Stimulated activated CD4-positive, alpha-beta T cell treated with anti-CD3 and anti-CD28 coated beads, Interleukin-4, amount 100 ng/mL, for 4 hours (primary cell): ENCODE results near the gene EEIG2.

Experiments
- DNase-seq, 2 experiments: peaks; one replicate each; pipeline ENCODE4 v3.0.0-alpha.2; 2020

Gene EEIG2

GRCh38 chr1:108585313-108585712, 25.4 kb downstream of the EEIG2 start:
- no peak for DNase-seq

GRCh38 chr1:108590441-108590840, 30.5 kb downstream of the EEIG2 start:
- DNase-seq = no peak

- no peak for DNase-seq
Observed at GRCh38 chr1:108590957-108591356, 31.1 kb downstream of the EEIG2 start.

- DNase-seq = no peak
Observed at GRCh38 chr1:108591466-108591865, 31.6 kb downstream of the EEIG2 start.

GRCh38 chr1:108592030-108592759, 32.3 kb downstream of the EEIG2 start:
- no peak for DNase-seq

GRCh38 chr1:108593448-108593847, 33.5 kb downstream of the EEIG2 start:
- DNase-seq = no peak

DNA sequence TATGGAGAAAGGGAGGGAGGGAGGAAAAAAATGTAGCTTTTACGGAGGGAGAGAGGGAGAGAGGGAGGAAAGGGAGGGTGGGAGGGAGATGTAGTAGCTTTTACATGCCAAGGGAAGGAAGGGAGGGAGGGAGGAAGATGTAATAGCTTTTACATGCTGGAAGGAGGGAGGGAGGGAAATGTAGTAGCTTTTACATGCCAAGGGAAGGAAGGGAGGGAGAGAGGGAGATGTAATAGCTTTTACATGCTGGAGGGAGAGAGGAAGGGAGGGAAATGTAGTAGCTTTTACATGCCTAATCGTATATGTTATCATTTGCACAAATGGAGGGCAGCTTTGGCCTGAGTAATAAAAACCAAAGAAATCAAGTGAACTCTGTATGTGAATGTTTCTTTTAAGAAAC, 35.6 kb downstream of the EEIG2 start:
- no peak for DNase-seq

DNA sequence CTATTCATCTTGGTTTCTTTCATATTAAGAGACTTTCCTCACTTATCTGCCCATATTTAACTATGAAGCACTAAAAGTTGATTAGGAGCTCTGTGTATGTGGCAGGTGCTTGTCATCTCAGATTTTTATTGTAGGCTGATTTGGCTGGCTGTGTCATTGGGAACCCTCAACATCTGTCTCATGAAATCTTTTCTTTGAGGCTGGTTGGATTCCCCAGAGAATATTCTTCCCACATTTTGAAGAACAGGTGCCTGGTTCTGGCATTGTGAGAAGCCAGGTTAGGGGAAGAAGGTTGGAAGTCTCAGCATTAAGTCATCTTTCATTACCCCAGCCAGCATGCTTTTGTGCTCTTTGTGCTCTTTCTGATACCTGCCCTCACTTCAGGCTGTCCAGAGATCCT, 37.1 kb downstream of the EEIG2 start:
- DNase-seq = no peak

DNA sequence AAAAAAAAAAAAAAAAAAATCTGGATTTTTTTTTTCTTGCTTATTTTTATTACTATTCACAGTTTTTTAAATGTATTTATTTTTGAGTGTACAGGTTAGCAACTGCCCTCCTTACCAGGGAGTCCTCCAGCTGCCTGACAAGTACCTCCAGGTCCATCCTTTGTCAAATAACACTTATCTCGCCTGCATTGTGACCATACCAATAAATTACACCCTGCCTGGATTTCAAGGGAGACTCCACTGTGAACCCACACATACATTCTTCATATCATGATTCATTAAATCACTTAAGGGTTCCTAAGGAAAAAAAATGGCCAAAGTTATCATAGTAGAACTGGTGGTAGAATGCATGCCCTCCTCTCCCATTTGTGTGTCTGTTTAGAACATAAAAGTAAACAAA, 38.4 kb downstream of the EEIG2 start:
- DNase-seq = no peak

- no peak for DNase-seq
Observed at GRCh38 chr1:108600504-108600903, 40.6 kb downstream of the EEIG2 start.

- no peak for DNase-seq
Observed at GRCh38 chr1:108601708-108602410, 42.0 kb downstream of the EEIG2 start.

DNA sequence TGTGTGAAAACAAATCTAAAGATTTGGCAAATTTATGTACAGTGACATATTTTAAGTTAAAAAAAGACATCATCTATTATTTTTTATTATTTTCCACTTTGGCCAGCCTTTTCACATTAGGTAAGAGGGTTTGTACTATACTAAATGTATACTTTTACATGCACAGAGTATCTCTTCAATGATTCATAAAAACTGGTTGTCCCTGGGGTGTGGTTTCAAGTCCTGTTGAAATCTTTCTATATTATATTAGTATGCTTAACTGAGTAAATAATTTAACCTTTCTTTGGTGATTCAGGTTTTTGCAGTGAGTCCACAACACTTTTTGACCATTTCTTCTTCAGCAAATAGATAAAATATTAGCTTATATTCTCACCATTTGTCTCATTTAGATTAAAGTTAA, 45.7 kb downstream of the EEIG2 start:
- DNase-seq = no peak

DNA sequence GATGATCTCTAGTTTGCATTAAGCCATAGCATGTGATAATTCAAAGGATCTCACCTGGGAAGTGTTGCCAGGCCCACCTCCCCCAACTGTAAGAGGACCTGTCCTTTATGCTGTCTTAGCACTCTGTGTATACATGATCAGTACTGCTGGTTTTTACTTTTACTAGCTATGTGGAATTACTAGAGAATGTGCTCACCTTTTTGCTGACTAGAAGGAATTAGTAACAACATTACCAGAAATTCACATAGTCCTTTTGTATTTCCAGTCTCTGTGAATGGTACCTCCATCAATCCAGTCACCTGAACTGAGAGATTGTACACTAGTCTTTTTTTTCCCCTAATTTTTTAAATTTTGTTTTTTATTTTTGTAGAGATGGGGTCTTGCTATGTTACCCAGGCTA, 46.6 kb downstream of the EEIG2 start:
- DNase-seq = no peak

DNA sequence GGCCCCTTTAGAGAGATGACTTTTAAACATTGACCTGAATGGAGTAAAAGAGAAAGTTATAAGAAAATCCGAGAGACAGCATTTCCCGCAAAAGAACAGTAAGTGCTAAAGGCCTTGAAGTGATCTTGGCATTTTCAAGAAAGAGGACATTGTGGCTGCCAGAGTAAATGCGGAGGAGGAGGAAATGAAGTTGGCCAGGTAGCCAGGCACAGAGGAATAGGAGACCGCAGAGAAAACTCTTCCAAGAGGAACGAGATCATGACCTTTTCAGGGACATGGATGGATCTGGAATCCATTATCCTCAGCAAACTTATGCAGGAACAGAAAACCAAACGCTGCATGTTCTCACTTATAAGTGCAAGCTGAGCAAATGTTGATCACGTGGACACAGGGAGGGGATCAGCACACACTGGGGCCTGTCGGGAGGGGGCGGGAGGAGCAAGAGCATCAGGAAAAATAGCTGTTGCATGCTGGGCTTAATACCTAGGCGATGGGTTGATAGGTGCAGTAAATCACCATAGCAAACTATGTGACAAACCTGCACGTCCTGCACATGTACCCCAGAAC, 49.7 kb downstream of the EEIG2 start:
- DNase-seq = no peak
